GM12865 (cell line): ENCODE measurements around the gene RSPH10B.
"Not testable (repeated sequence)": the region's sequence is repeated elsewhere in the genome, so short reads cannot be mapped to it uniquely, and the experiment has no call there.

ENCODE experiments used
- DNase-seq: peaks from one replicate; pipeline ENCODE4 v3.0.0; 2010; ENCODE audit warnings: low read depth
- H3K4me3 ChIP-seq: 2 replicates; pipeline ENCODE4 v1.5.1; 2011; ENCODE audit warnings: mild to moderate bottlenecking, low read depth, low read length, control low read depth
- CTCF ChIP-seq: IDR thresholded peaks from 2 replicates; pipeline ENCODE4 v1.5.1; 2011; ENCODE audit warnings: low read length, control low read depth, low read depth, inconsistent platforms; ENCODE audit not compliant: insufficient read depth; ENCODE audit errors: missing control alignments

The RSPH10B gene

GRCh38 chr7:5970347-5970911, at the start of gene RSPH10B:
RSPH10B (minus strand) TSS chr7:5970689; CDS start chr7:5967116, 3,573 bp downstream.
- DNase-seq = not testable (repeated sequence)

GRCh38 chr7:6016653-6016966, 46.1 kb upstream of the RSPH10B start:
- no peak overlapping the region for H3K4me3 ChIP-seq
- DNase-seq = no peak
- no peak for TF ChIP-seq CTCF

More at GRCh38 chr7:5970347-5970911, at the start of gene RSPH10B:
- H3K4me3 ChIP-seq = not testable (repeated sequence)

- no peak for TF ChIP-seq CTCF
- H3K4me3 ChIP-seq = no peak overlapping the region
- peak; percentile 41 for DNase-seq
Measured at GRCh38 chr7:6015917-6016652, 45.6 kb upstream of the RSPH10B start.

- no peak overlapping the region for H3K4me3 ChIP-seq
- TF ChIP-seq CTCF = no peak
- DNase-seq = no peak
Measured at GRCh38 chr7:6012355-6013104, 42.0 kb upstream of the RSPH10B start.

GRCh38 chr7:6011541-6011940, 41.1 kb upstream of the RSPH10B start:
- no peak for DNase-seq
- no peak overlapping the region for H3K4me3 ChIP-seq
- no peak for TF ChIP-seq CTCF

GRCh38 chr7:6010370-6010769, 39.9 kb upstream of the RSPH10B start:
- peak overlapping the region; percentile 98 for H3K4me3 ChIP-seq
- DNase-seq = not testable (repeated sequence)

- TF ChIP-seq CTCF = peak; percentile 30
- DNase-seq = peak; percentile 98
- H3K4me3 ChIP-seq = peak within 1 kb of the TSS; percentile 98
Measured at GRCh38 chr7:6008668-6009611, 38.5 kb upstream of the RSPH10B start, which contains the start of the genes AIMP2 and PMS2. AIMP2 (plus strand) TSS chr7:6009272; CDS start chr7:6009364, 92 bp downstream. PMS2 (minus strand) TSS chr7:6009049; CDS start chr7:6009019, 30 bp downstream.

- peak overlapping the region; percentile 98 for H3K4me3 ChIP-seq
- DNase-seq = peak; percentile 54
Measured at GRCh38 chr7:6007835-6008590, 37.5 kb upstream of the RSPH10B start.
